B cell (primary cell): ENCODE data around the gene FLT1. TPM values are rescaled to one million over a fixed set of nuclear protein-coding genes. Genes with fewer than 3 reads are reported as not detected.

ENCODE experiments used
- ATAC-seq: fragments of 200-7000 bp; cut with Tn5 transposase; one replicate; pipeline ENCODE4 v1.10.0; 2021; ENCODE audit warnings: low read depth, mild to moderate bottlenecking, moderate number of reproducible peaks, moderate library complexity
- CTCF ChIA-PET: fragments of 350-600 bp; sonication (Branson Sonifier 250); formaldehyde crosslinking; loops from one replicate; lab custom pipeline; 2021; ENCODE audit warnings: antibody characterized with exemption, inconsistent platforms; lab: Charles Lee
- POLR2A ChIA-PET: fragments of 350-600 bp; sonication (Branson Sonifier 250); formaldehyde crosslinking; loops from one replicate; lab custom pipeline; 2021; ENCODE audit warnings: antibody characterized with exemption; lab: Charles Lee
- DNase-seq: peaks from one replicate; pipeline ENCODE4 v3.0.0; 2013
- H2AFZ ChIP-seq: 2 replicates; pipeline ENCODE4 v1.6.1; 2012; ENCODE audit warnings: mild to moderate bottlenecking, low read depth, low read length; ENCODE audit not compliant: insufficient read depth, poor library complexity, severe bottlenecking
- H3K27ac ChIP-seq, 2 donors: 1 replicate in 1 of 2; 2 replicates in 1 of 2; pipeline ENCODE4 v1.5.1; 2012 to 2013; ENCODE audit warnings: low read length in 2 of 2, mild to moderate bottlenecking in 2 of 2, moderate library complexity in 1 of 2
- H3K27me3 ChIP-seq, 4 experiments: fragments of 200-600 bp in 1 of 4; sonication (generic) in 1 of 4; replicated peaks in 1 of 4; 1 replicate in 2 of 4; 2 replicates in 2 of 4; pipeline versions ENCODE4 v1.6.1 to v1.7.0; 2013 to 2016; ENCODE audit warnings: low read length in 3 of 4, mild to moderate bottlenecking in 2 of 4, mixed read lengths in 1 of 4, moderate library complexity in 1 of 4; ENCODE audit not compliant: insufficient read depth in 4 of 4, control insufficient read depth in 3 of 4; ENCODE audit errors: control extremely low read depth in 1 of 4
- H3K36me3 ChIP-seq, 2 experiments: replicated peaks in 1 of 2; 1 replicate in 1 of 2; 2 replicates in 1 of 2; pipeline versions ENCODE4 v1.6.1 to v1.7.1; 2013; ENCODE audit warnings: low read length in 1 of 2; ENCODE audit not compliant: insufficient read depth in 2 of 2, control insufficient read depth in 1 of 2; ENCODE audit errors: control extremely low read depth in 1 of 2, extremely low read depth in 1 of 2
- H3K4me1 ChIP-seq, 2 donors: fragments of 200-600 bp in 1 of 2; sonication (generic) in 1 of 2; 1 replicate in 1 of 2; 2 replicates in 1 of 2; pipeline versions ENCODE4 v1.5.1 to v1.6.1; 2013 to 2017; ENCODE audit warnings: low read length in 2 of 2; ENCODE audit not compliant: control insufficient read depth in 2 of 2, insufficient read depth in 2 of 2
- H3K4me2 ChIP-seq: replicated peaks from 2 replicates; pipeline ENCODE3; 2012; ENCODE audit warnings: mild to moderate bottlenecking, low read depth, low read length; ENCODE audit not compliant: poor library complexity, severe bottlenecking
- H3K4me3 ChIP-seq, 5 experiments: fragments of 200-600 bp in 1 of 5; sonication (generic) in 1 of 5; 1 replicate in 3 of 5; 2 replicates in 2 of 5; pipeline versions ENCODE4 v1.5.1 to v1.7.0; 2011 to 2016; ENCODE audit warnings: low read length in 4 of 5, mild to moderate bottlenecking in 4 of 5, low read depth in 2 of 5, control low read depth in 1 of 5, moderate library complexity in 1 of 5; ENCODE audit not compliant: insufficient read depth in 1 of 5; ENCODE audit errors: control extremely low read depth in 1 of 5, extremely low read depth in 1 of 5
- H3K79me2 ChIP-seq: fragments of 200-600 bp; sonication (generic); one replicate; pipeline ENCODE4 v1.6.0; 2016; ENCODE audit warnings: low read length; ENCODE audit not compliant: control insufficient read depth, insufficient read depth
- H3K9ac ChIP-seq: fragments of 200-600 bp; sonication (generic); 2 replicates; pipeline ENCODE4 v1.6.1; 2017; ENCODE audit warnings: mild to moderate bottlenecking, low read length, moderate library complexity
- H3K9me3 ChIP-seq, 3 donors: one replicate each; pipeline versions ENCODE4 v1.6.1 to v1.7.1; 2013; ENCODE audit warnings: low read length in 2 of 3; ENCODE audit not compliant: control insufficient read depth in 2 of 3, insufficient read depth in 1 of 3; ENCODE audit errors: control extremely low read depth in 1 of 3
- H4K20me1 ChIP-seq: 2 replicates; pipeline ENCODE4 v1.6.0; 2012; ENCODE audit warnings: mild to moderate bottlenecking, low read length; ENCODE audit not compliant: insufficient read depth, control insufficient read depth, poor library complexity, severe bottlenecking
- H3K27ac Mint-ChIP-seq: one replicate; pipeline ENCODE4 v1.8.0; 2021; ENCODE audit warnings: mixed read lengths
- H3K27me3 Mint-ChIP-seq: one replicate; pipeline ENCODE4 v1.8.0; 2021; ENCODE audit warnings: mixed read lengths
- H3K4me1 Mint-ChIP-seq: one replicate; pipeline ENCODE4 v1.8.0; 2021; ENCODE audit warnings: mixed read lengths
- H3K4me3 Mint-ChIP-seq: one replicate; pipeline ENCODE4 v1.8.0; 2021; ENCODE audit warnings: mixed read lengths
- H3K9me3 Mint-ChIP-seq: one replicate; pipeline ENCODE4 v1.8.0; 2022; ENCODE audit warnings: mixed read lengths; ENCODE audit not compliant: insufficient read depth
- EZH2 ChIP-seq: IDR thresholded peaks from 2 replicates; pipeline ENCODE4 v1.6.1; 2012; ENCODE audit warnings: borderline replicate concordance, low read depth, mild to moderate bottlenecking, moderate library complexity, low read length; ENCODE audit not compliant: insufficient read depth, poor library complexity, severe bottlenecking
- WGBS: methylation state at CpG from one replicate; pipeline ENCODE4 v1.1.5; 2013; ENCODE audit warnings: missing lambda C conversion rate; ENCODE audit not compliant: insufficient coverage; 5-methylcytosine and 5-hydroxymethylcytosine counted together
- intact Hi-C: fragments of 100-400 bp; cut with micrococcal nuclease; formaldehyde crosslinking; loops from one replicate; pipeline ENCODE4 v1.10.0; 2022
- polyA plus RNA-seq: library from polyadenylated mRNA; depleted of rRNA; stranded (reverse); fragments of >200 nt; gene quantifications from 2 replicates; pipeline ENCODE4 v1.2.3, GENCODE V29; 2012
- total RNA-seq, 2 donors: library from RNA; stranded (reverse); fragments of 120-200 nt in 1 of 2; gene quantifications; 1 replicate in 1 of 2; 2 replicates in 1 of 2; pipeline versions ENCODE4 v1.2.3 to v1.2.4, GENCODE V29; 2013 to 2022
- TF ChIP-seq, protein P1 (sequence below): fragments of 200-600 bp; IDR thresholded peaks from one replicate; pipeline ENCODE4 v1.8.0; 2022; ENCODE audit warnings: antibody characterized with exemption, mild to moderate bottlenecking

FLT1 gene
- total and polyA plus RNA-seq, 2 donors (not counting 1 experiment from before 2014, with no cell fraction given), result 1.1 to 1.2 TPM

DNA sequence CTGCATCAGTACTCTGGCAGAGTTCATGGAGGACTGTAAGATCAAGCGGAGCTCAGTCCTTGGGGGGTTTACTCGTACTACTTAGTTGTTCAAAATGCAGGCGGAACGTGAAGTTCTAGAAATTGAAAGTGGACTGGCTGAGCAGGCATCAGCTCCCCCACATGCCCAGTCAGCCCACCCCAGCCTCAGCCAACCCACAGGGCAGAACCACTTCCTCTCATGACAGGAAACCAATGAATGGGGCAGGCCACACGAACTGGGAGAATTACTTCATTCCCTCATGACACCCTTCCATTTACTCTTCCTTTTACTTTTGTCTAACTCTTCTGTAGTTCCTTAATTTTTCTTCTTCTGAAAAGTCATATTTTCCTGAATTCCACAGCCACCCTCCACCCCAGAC, 71.9 kb downstream of the FLT1 start:
- H3K9me3 ChIP-seq, result no peaks in the 10 kb centered on the region
- Mint-ChIP-seq H3K27me3 (no peaks in the 10 kb centered on the region), H3K9me3 (no peaks in the 10 kb centered on the region), H3K4me1 (peaks cover 31% of the 10 kb centered on the region), H3K27ac (peak overlapping the region; percentile 84), H3K4me3 (peak overlapping the region; percentile 79)
- ATAC-seq, result peak; percentile 97
- CTCF ChIA-PET, result no interaction called here
- H4K20me1 ChIP-seq, result no peaks in the 10 kb centered on the region
- H3K4me3 ChIP-seq, result peak overlapping the region in 4 of 5 experiments; percentile 27 to 54 (median 38)
- H3K9ac ChIP-seq, result peak overlapping the region; percentile 52
- 0% methylated on average over 1 of the region's 5 CpGs for WGBS
- no peaks in the 10 kb centered on the region for H3K27me3 ChIP-seq
- H3K4me2 ChIP-seq, result peak overlapping the region; percentile 70
- peaks cover 0 to 4% of the 10 kb centered on the region in 2 experiments for H3K36me3 ChIP-seq
- peaks cover 18% of the 10 kb centered on the region for H3K79me2 ChIP-seq
- peak overlapping the region; percentile 75 to 78 for H3K27ac ChIP-seq
- H2AFZ ChIP-seq, result peak overlapping the region; percentile 70
- TF ChIP-seq EZH2, result no peak
- TF ChIP-seq, protein P1, sequence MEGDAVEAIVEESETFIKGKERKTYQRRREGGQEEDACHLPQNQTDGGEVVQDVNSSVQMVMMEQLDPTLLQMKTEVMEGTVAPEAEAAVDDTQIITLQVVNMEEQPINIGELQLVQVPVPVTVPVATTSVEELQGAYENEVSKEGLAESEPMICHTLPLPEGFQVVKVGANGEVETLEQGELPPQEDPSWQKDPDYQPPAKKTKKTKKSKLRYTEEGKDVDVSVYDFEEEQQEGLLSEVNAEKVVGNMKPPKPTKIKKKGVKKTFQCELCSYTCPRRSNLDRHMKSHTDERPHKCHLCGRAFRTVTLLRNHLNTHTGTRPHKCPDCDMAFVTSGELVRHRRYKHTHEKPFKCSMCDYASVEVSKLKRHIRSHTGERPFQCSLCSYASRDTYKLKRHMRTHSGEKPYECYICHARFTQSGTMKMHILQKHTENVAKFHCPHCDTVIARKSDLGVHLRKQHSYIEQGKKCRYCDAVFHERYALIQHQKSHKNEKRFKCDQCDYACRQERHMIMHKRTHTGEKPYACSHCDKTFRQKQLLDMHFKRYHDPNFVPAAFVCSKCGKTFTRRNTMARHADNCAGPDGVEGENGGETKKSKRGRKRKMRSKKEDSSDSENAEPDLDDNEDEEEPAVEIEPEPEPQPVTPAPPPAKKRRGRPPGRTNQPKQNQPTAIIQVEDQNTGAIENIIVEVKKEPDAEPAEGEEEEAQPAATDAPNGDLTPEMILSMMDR, result no peak
- H3K4me1 ChIP-seq, result peaks cover 23 to 25% of the 10 kb centered on the region in 2 donors
- intact Hi-C loops, result loop anchor here (5.0 kb wide), 2 partner anchors 104 to 294 kb away; partner anchors contain the start of gene SLC46A3
- DNase-seq, result peak; percentile 84
- POLR2A ChIA-PET, result no interaction called here

DNA sequence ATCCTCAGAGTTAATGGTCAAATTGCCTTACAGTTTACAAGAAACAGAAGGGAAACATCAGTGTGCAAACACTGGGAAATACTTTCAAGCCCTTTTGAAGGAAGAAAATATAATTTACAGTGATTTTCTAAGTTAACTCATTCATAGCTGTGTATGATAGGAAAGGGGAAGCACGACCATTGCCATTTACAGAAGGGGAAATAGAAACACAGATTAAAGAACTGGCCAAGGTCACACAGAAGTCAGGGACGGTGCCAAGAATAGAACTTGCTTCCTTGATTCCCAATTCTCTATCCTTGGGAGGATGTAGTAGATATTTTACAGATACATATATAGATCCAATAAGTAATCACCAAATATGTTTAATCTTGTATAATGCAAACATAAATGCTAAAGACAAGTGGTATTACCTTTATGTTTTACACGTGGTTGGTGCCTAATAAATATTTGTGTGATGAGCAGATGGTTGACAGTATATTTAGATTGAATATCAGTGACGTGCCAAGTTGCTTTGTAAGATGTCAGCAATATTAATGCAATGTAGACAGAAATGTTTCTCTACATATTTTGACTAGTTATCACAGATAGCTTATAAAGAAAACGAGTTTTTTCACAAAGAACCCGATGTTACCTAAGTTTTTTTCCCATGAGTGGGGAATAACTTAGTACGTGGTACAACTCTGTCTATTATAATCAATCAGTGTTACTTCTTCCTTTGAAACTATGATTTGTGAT, 73.1 kb downstream of the FLT1 start:
- intact Hi-C loops, result loop anchor here (5.0 kb wide), 2 partner anchors 105 to 295 kb away; partner anchors contain the start of gene SLC46A3
- Histone ChIP-seq H3K9me3 (no peaks in the 10 kb centered on the region), H2AFZ (no peak overlapping the region), H3K4me3 (no peak overlapping the region), H3K4me2 (peak overlapping the region; percentile 70), H3K79me2 (peaks cover 11% of the 10 kb centered on the region), H3K9ac (no peak overlapping the region), H3K36me3 (no peaks in the 10 kb centered on the region), H3K27ac (no peak overlapping the region), H4K20me1 (no peaks in the 10 kb centered on the region), H3K27me3 (no peaks in the 10 kb centered on the region), H3K4me1 (peaks cover 23 to 25% of the 10 kb centered on the region in 2 donors)
- no peak for ATAC-seq
- ChIA-PET POLR2A (no interaction called here), CTCF (no interaction called here)
- H3K9me3 Mint-ChIP-seq, result no peaks in the 10 kb centered on the region
- peak overlapping the region; percentile 79 for H3K4me3 Mint-ChIP-seq
- peaks cover 29% of the 10 kb centered on the region for H3K4me1 Mint-ChIP-seq
- no peak overlapping the region for H3K27ac Mint-ChIP-seq
- no peak for DNase-seq
- no peak for TF ChIP-seq EZH2
- TF ChIP-seq, protein P1, result no peak
- H3K27me3 Mint-ChIP-seq, result no peaks in the 10 kb centered on the region
- WGBS, result 40% methylated on average over 2 of the region's 7 CpGs
